Tibial artery (tissue), 4 donors: Measurements from ENCODE around the gene USP34.

Experiments used
- DNase-seq, 2 donors: peaks; one replicate each; pipeline ENCODE4 v3.0.0-alpha.2; 2019
- H3K27ac ChIP-seq, 2 donors: fragments of 200-600 bp; sonication (generic) in 1 of 2; 1 replicate in 1 of 2; 2 replicates in 1 of 2; pipeline ENCODE4 v1.5.1; 2018 to 2019; ENCODE audit warnings: mild to moderate bottlenecking in 1 of 2
- H3K27me3 ChIP-seq, 2 donors: fragments of 200-600 bp; sonication (generic) in 1 of 2; one replicate each; pipeline versions ENCODE4 v1.5.1 to v1.6.0; 2016 to 2019
- H3K36me3 ChIP-seq, 3 donors: fragments of 200-600 bp; sonication (generic) in 2 of 3; one replicate each; pipeline ENCODE4 v1.5.1; 2016 to 2019; ENCODE audit warnings: mild to moderate bottlenecking in 2 of 3
- H3K4me1 ChIP-seq, 4 donors: fragments of 200-600 bp; sonication (generic) in 2 of 4; 1 replicate in 3 of 4; 2 replicates in 1 of 4; pipeline ENCODE4 v1.5.1; 2016 to 2019
- H3K4me3 ChIP-seq, 2 donors: fragments of 200-600 bp; sonication (generic) in 1 of 2; 1 replicate in 1 of 2; 2 replicates in 1 of 2; pipeline ENCODE4 v1.5.1; 2018 to 2019; ENCODE audit warnings: mild to moderate bottlenecking in 2 of 2
- H3K9me3 ChIP-seq, 3 donors: fragments of 200-600 bp; sonication (generic) in 1 of 3; one replicate each; pipeline ENCODE4 v1.5.1; 2016 to 2019
- CTCF ChIP-seq, 2 experiments: fragments of 200-600 bp in 1 of 2; fragments of 450-650 bp in 1 of 2; IDR thresholded peaks; one replicate each; pipeline ENCODE4 v1.5.1; 2017 to 2019; ENCODE audit warnings: antibody characterized with exemption in 2 of 2, mild to moderate bottlenecking in 1 of 2, moderate library complexity in 1 of 2
- intact Hi-C: fragments of 100-400 bp; cut with DNase I; formaldehyde crosslinking; loops from one replicate; pipeline ENCODE4 v1.15.0; 2023; ENCODE audit warnings: low total_unique reads

USP34 gene

GRCh38 chr2:61221819-61222218, 249.1 kb downstream of the USP34 start:
- Histone ChIP-seq H3K9me3 (no peaks in the 10 kb centered on the region), H3K27me3 (no peaks in the 10 kb centered on the region), H3K27ac (no peak overlapping the region), H3K4me1 (no peaks in the 10 kb centered on the region), H3K4me3 (no peak overlapping the region), H3K36me3 (peaks cover 30 to 67% (median 36%) of the 10 kb centered on the region in 3 donors)
- intact Hi-C loops = no loop called here
- TF ChIP-seq CTCF (IDR thresholded peaks at IDR 0.05) = no peak
- DNase-seq = no peak

- Histone ChIP-seq H3K4me1 (no peaks in the 10 kb centered on the region), H3K4me3 (no peak overlapping the region), H3K36me3 (peaks cover 19 to 67% (median 29%) of the 10 kb centered on the region in 3 donors), H3K9me3 (no peaks in the 10 kb centered on the region), H3K27ac (no peak overlapping the region), H3K27me3 (no peaks in the 10 kb centered on the region)
- DNase-seq = no peak
- no peak for TF ChIP-seq CTCF (IDR thresholded peaks at IDR 0.05)
- intact Hi-C loops = no loop called here
These were observed 250.1 kb downstream of the USP34 start for GRCh38 chr2:61220768-61221167.

- Histone ChIP-seq H3K36me3 (peaks cover 26 to 76% (median 38%) of the 10 kb centered on the region in 3 donors), H3K27ac (no peak overlapping the region), H3K9me3 (no peaks in the 10 kb centered on the region), H3K4me1 (no peaks in the 10 kb centered on the region), H3K27me3 (no peaks in the 10 kb centered on the region), H3K4me3 (no peak overlapping the region)
- intact Hi-C loops = no loop called here
- no peak for TF ChIP-seq CTCF (IDR thresholded peaks at IDR 0.05)
- no peak for DNase-seq
These were observed 252.1 kb downstream of the USP34 start for GRCh38 chr2:61218817-61219170.

GRCh38 chr2:61218076-61218816, 252.6 kb downstream of the USP34 start:
- no peaks in the 10 kb centered on the region for H3K27me3 ChIP-seq
- no peak for TF ChIP-seq CTCF (IDR thresholded peaks at IDR 0.05)
- H3K4me1 ChIP-seq = no peaks in the 10 kb centered on the region
- no peak overlapping the region for H3K27ac ChIP-seq
- no peak overlapping the region for H3K4me3 ChIP-seq
- intact Hi-C loops = no loop called here
- no peaks in the 10 kb centered on the region for H3K9me3 ChIP-seq
- no peak for DNase-seq
- H3K36me3 ChIP-seq = peaks cover 28 to 76% (median 37%) of the 10 kb centered on the region in 3 donors

GRCh38 chr2:61214171-61214570, 256.7 kb downstream of the USP34 start:
- Histone ChIP-seq H3K36me3 (peaks cover 21 to 58% (median 35%) of the 10 kb centered on the region in 3 donors), H3K27ac (no peak overlapping the region), H3K4me1 (no peaks in the 10 kb centered on the region), H3K9me3 (no peaks in the 10 kb centered on the region), H3K27me3 (no peaks in the 10 kb centered on the region), H3K4me3 (no peak overlapping the region)
- no peak for TF ChIP-seq CTCF (IDR thresholded peaks at IDR 0.05)
- DNase-seq = no peak
- intact Hi-C loops = no loop called here
